GM21526 (cell line): ENCODE results near the gene GSG1L2.

Experiments used
- ATAC-seq: cut with Tn5 transposase; IDR thresholded peaks from one replicate; pipeline ENCODE4 v1.9.1; 2021; ENCODE audit warnings: moderate library complexity; ENCODE audit not compliant: unreplicated experiment, low FRiP score

GSG1L2 gene

GRCh38 chr17:9825641-9826150 is 3.8 kb upstream of the GSG1L2 start, which contains the start of gene GLP2R:
TSS of gene GLP2R (plus strand) at chr17:9825924. CDS start at chr17:9826064, 140 bp downstream.
- no peak for ATAC-seq

GRCh38 chr17:9824797-9825338 is 3.0 kb upstream of the GSG1L2 start:
- no peak for ATAC-seq

- no peak for ATAC-seq
Observed at GRCh38 chr17:9824094-9824493, 2.2 kb upstream of the GSG1L2 start.

- no peak for ATAC-seq
Observed at GRCh38 chr17:9820448-9820847, 1.4 kb downstream of the GSG1L2 start.

GRCh38 chr17:9818760-9819159 is 3.1 kb downstream of the GSG1L2 start:
- no peak for ATAC-seq

- no peak for ATAC-seq
Observed at GRCh38 chr17:9817086-9817485, 4.8 kb downstream of the GSG1L2 start.

GRCh38 chr17:9816472-9816871 is 5.4 kb downstream of the GSG1L2 start:
- no peak for ATAC-seq

- ATAC-seq, result no peak
Observed at GRCh38 chr17:9814337-9814945, 7.4 kb downstream of the GSG1L2 start.

GRCh38 chr17:9813166-9813565 is 8.7 kb downstream of the GSG1L2 start:
- ATAC-seq, result no peak

- ATAC-seq, result no peak
Observed at GRCh38 chr17:9811537-9811936, 10.3 kb downstream of the GSG1L2 start.

- no peak for ATAC-seq
Observed at GRCh38 chr17:9811086-9811485, 10.8 kb downstream of the GSG1L2 start.

GRCh38 chr17:9810100-9810949 is 11.6 kb downstream of the GSG1L2 start:
- no peak for ATAC-seq

GRCh38 chr17:9809409-9809808 is 12.5 kb downstream of the GSG1L2 start:
- no peak for ATAC-seq

GRCh38 chr17:9806699-9807098 is 15.2 kb downstream of the GSG1L2 start:
- no peak for ATAC-seq

GRCh38 chr17:9805769-9806168 is 16.1 kb downstream of the GSG1L2 start:
- no peak for ATAC-seq

GRCh38 chr17:9802697-9803096 is 19.2 kb downstream of the GSG1L2 start:
- no peak for ATAC-seq

- no peak for ATAC-seq
Observed at GRCh38 chr17:9802294-9802693, 19.6 kb downstream of the GSG1L2 start.

GRCh38 chr17:9801505-9801904 is 20.4 kb downstream of the GSG1L2 start:
- ATAC-seq, result no peak

GRCh38 chr17:9798724-9799123 is 23.2 kb downstream of the GSG1L2 start:
- ATAC-seq, result no peak

GRCh38 chr17:9798008-9798407 is 23.9 kb downstream of the GSG1L2 start:
- no peak for ATAC-seq

GRCh38 chr17:9792181-9792840 is 29.6 kb downstream of the GSG1L2 start:
- no peak for ATAC-seq
